GM20000 (cell line): ENCODE data around the gene ATF7IP.
"Not testable (repeated sequence)": the region's sequence is repeated elsewhere in the genome, so short reads cannot be mapped to it uniquely, and the experiment has no call there.

ENCODE experiments used
- DNase-seq: peaks from one replicate; pipeline ENCODE4 v3.0.0; 2012; ENCODE audit warnings: low spot score
- CTCF ChIP-seq: IDR thresholded peaks from 2 replicates; pipeline ENCODE4 v1.5.1; 2012; ENCODE audit warnings: mild to moderate bottlenecking, control low read depth; ENCODE audit errors: extremely low read depth, missing control alignments

ATF7IP gene

GRCh38 chr12:14327711-14328110 is 37.8 kb upstream of the ATF7IP start:
- TF ChIP-seq CTCF = no peak
- no peak for DNase-seq

GRCh38 chr12:14332482-14332881 is 33.0 kb upstream of the ATF7IP start:
- DNase-seq = no peak
- no peak for TF ChIP-seq CTCF

GRCh38 chr12:14340371-14340770 is 25.1 kb upstream of the ATF7IP start:
- TF ChIP-seq CTCF = no peak
- DNase-seq = no peak

GRCh38 chr12:14351524-14351923 is 14.0 kb upstream of the ATF7IP start:
- DNase-seq = not testable (repeated sequence)

- DNase-seq = not testable (repeated sequence)
Observed at GRCh38 chr12:14352066-14352465, 13.4 kb upstream of the ATF7IP start.

- DNase-seq = not testable (repeated sequence)
Observed at GRCh38 chr12:14354665-14355064, 10.8 kb upstream of the ATF7IP start.

GRCh38 chr12:14356147-14356546 is 9.3 kb upstream of the ATF7IP start:
- DNase-seq = no peak
- no peak for TF ChIP-seq CTCF

- no peak for TF ChIP-seq CTCF
- no peak for DNase-seq
Observed at GRCh38 chr12:14357486-14357885, 8.0 kb upstream of the ATF7IP start.

GRCh38 chr12:14362352-14362751 is 3.1 kb upstream of the ATF7IP start:
- DNase-seq = peak; percentile 55
- no peak for TF ChIP-seq CTCF
